AG04449 (cell line): ENCODE results near the gene HDAC6.

Experiments used
- CTCF ChIA-PET: fragments of 350-600 bp; formaldehyde crosslinking; extraction: SDS; loops from one replicate; lab custom pipeline; 2021; ENCODE audit warnings: antibody characterized with exemption; lab: Yijun Ruan, JAX
- POLR2A ChIA-PET: fragments of 400-600, 350-600 bp; formaldehyde crosslinking; extraction: SDS; loops from one replicate; lab custom pipeline; 2020; ENCODE audit warnings: antibody characterized with exemption, inconsistent platforms; lab: Yijun Ruan, JAX
- DNase-seq: peaks from one replicate; pipeline ENCODE4 v3.0.0-alpha.2; 2010; ENCODE audit warnings: low read depth, low spot score
- H3K4me3 ChIP-seq: 2 replicates; pipeline ENCODE4 v1.5.1; 2011; ENCODE audit warnings: low read depth, mild to moderate bottlenecking, control low read depth, low read length
- CTCF ChIP-seq: IDR thresholded peaks from one replicate; pipeline ENCODE4 v1.5.1; 2011; ENCODE audit warnings: mild to moderate bottlenecking, moderate library complexity, low read length, control low read depth, inconsistent platforms; ENCODE audit not compliant: insufficient read depth; ENCODE audit errors: missing control alignments

HDAC6 gene

GRCh38 chrX:48794340-48794910 is 7.4 kb upstream of the HDAC6 start:
- no peak overlapping the region for H3K4me3 ChIP-seq
- no peak for DNase-seq
- TF ChIP-seq CTCF: no peak
- CTCF ChIA-PET: no interaction called here
- POLR2A ChIA-PET: no interaction called here

- TF ChIP-seq CTCF: no peak
- CTCF ChIA-PET: no interaction called here
- no peak overlapping the region for H3K4me3 ChIP-seq
- POLR2A ChIA-PET: no interaction called here
- peak; percentile 10 for DNase-seq
Observed at GRCh38 chrX:48794911-48795515, 6.9 kb upstream of the HDAC6 start.

- DNase-seq: no peak
- ChIA-PET CTCF (no interaction called here), POLR2A (no interaction called here)
- no peak for TF ChIP-seq CTCF
- H3K4me3 ChIP-seq: no peak overlapping the region
Observed at GRCh38 chrX:48798318-48798717, 3.5 kb upstream of the HDAC6 start.

- ChIA-PET CTCF (no interaction called here), POLR2A (no interaction called here)
- DNase-seq: no peak
- TF ChIP-seq CTCF: no peak
- H3K4me3 ChIP-seq: peak overlapping the region; percentile 73
Observed at GRCh38 chrX:48800574-48801279, 1.1 kb upstream of the HDAC6 start.

- ChIA-PET POLR2A (no interaction called here), CTCF (no interaction called here)
- peak overlapping the region; percentile 71 for H3K4me3 ChIP-seq
- no peak for TF ChIP-seq CTCF
- DNase-seq: peak; percentile 12
Observed at GRCh38 chrX:48802089-48802904, 430 bp downstream of the HDAC6 start.

GRCh38 chrX:48802905-48803200 is 986 bp downstream of the HDAC6 start:
- H3K4me3 ChIP-seq: peak overlapping the region; percentile 71
- no peak for TF ChIP-seq CTCF
- no peak for DNase-seq
- ChIA-PET CTCF (no interaction called here), POLR2A (no interaction called here)
